Stomach (tissue), 4 donors: Measurements from ENCODE around the gene SP2.

Source experiments
- EP300 ChIP-seq: sonication (generic); formaldehyde crosslinking; IDR thresholded peaks from one replicate; pipeline ENCODE4 v1.6.1; 2017; ENCODE audit warnings: antibody characterized with exemption
- POLR2A ChIP-seq, 4 donors: fragments of 450-650 bp; IDR thresholded peaks; one replicate each; pipeline ENCODE4 v1.6.1; 2016; ENCODE audit warnings: antibody characterized with exemption in 4 of 4, control low read depth in 2 of 4, mild to moderate bottlenecking in 1 of 4, moderate library complexity in 1 of 4
- TF ChIP-seq, protein P1 (sequence below), 7 experiments: fragments of 450-650 bp in 4 of 7; fragments of 200-600 bp in 3 of 7; sonication (generic) in 3 of 7; IDR thresholded peaks; one replicate each; pipeline ENCODE4 v1.5.1; 2016 to 2019; ENCODE audit warnings: antibody characterized with exemption in 7 of 7, control low read depth in 2 of 7, mild to moderate bottlenecking in 1 of 7

GRCh38 chr17:47850373-47850691 is 45.7 kb upstream of the SP2 start:
- TF ChIP-seq POLR2A (IDR thresholded peaks at IDR 0.05), result no peak
- TF ChIP-seq, protein P1, sequence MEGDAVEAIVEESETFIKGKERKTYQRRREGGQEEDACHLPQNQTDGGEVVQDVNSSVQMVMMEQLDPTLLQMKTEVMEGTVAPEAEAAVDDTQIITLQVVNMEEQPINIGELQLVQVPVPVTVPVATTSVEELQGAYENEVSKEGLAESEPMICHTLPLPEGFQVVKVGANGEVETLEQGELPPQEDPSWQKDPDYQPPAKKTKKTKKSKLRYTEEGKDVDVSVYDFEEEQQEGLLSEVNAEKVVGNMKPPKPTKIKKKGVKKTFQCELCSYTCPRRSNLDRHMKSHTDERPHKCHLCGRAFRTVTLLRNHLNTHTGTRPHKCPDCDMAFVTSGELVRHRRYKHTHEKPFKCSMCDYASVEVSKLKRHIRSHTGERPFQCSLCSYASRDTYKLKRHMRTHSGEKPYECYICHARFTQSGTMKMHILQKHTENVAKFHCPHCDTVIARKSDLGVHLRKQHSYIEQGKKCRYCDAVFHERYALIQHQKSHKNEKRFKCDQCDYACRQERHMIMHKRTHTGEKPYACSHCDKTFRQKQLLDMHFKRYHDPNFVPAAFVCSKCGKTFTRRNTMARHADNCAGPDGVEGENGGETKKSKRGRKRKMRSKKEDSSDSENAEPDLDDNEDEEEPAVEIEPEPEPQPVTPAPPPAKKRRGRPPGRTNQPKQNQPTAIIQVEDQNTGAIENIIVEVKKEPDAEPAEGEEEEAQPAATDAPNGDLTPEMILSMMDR (IDR thresholded peaks at IDR 0.05), result no peak
- no peak for TF ChIP-seq EP300
